HCT116 (cell line): ENCODE measurements around the gene EPHB2. TPM values are rescaled to one million over a fixed set of nuclear protein-coding genes. Genes with fewer than 3 reads are reported as not detected.

Source experiments
- ATAC-seq: fragments of 200-7000 bp; cut with Tn5 transposase; 2 replicates; pipeline ENCODE4 v1.9.1; 2020; ENCODE audit warnings: mild to moderate bottlenecking, moderate library complexity
- BruUV-seq: library from RNA; stranded (reverse); fragments of 400-500 nt; replicated peaks from 2 replicates; lab custom pipeline; 2021; lab: Mats Ljungman, UMichigan
- CTCF ChIA-PET: fragments of 300-600 bp; sonication (Branson Sonifier 250); formaldehyde crosslinking; loops from one replicate; lab custom pipeline; 2021; ENCODE audit warnings: antibody characterized with exemption; lab: Charles Lee
- POLR2A ChIA-PET: fragments of 300-600, 350-600 bp; sonication (Branson Sonifier 250); formaldehyde crosslinking; loops from one replicate; lab custom pipeline; 2021; ENCODE audit warnings: antibody characterized with exemption; lab: Charles Lee
- RAD21 ChIA-PET, 2 experiments: fragments of 300-600 bp; sonication (Branson Sonifier 250); formaldehyde crosslinking; loops; one replicate each; lab custom pipeline; 2023; ENCODE audit warnings: low total read pairs in 2 of 2; ENCODE audit not compliant: uncharacterized antibody in 2 of 2, unreplicated experiment in 2 of 2, low non-redundant PET in 1 of 2; lab: Charles Lee
- DNase-seq: peaks from one replicate; pipeline ENCODE4 v3.0.0-alpha.2; 2010; ENCODE audit warnings: low read depth, low spot score
- H2AFZ ChIP-seq: fragments of 200-600 bp; shearing (Covaris generic), sonication (generic); 2 replicates; pipeline ENCODE4 v1.6.1; 2017; ENCODE audit warnings: low read depth, mixed run types, mixed read lengths, antibody characterized with exemption, low read length; ENCODE audit not compliant: poor library complexity, severe bottlenecking
- H3K27ac ChIP-seq: 2 replicates; pipeline ENCODE4 v1.5.1; 2012; ENCODE audit warnings: low read depth, low read length
- H3K27me3 ChIP-seq: fragments of 200-600 bp; sonication (generic); 2 replicates; pipeline ENCODE4 v1.6.1; 2016; ENCODE audit warnings: mixed run types, low read length, mixed read lengths; ENCODE audit not compliant: insufficient read depth
- H3K36me3 ChIP-seq, 2 experiments: fragments of 200-500 bp in 1 of 2; fragments of 200-600 bp in 1 of 2; sonication (Bioruptor generic) in 1 of 2; sonication (generic) in 1 of 2; 2 replicates each; pipeline versions ENCODE4 v1.5.1 to v1.6.1; 2014 to 2016; ENCODE audit warnings: low read length in 2 of 2, inconsistent platforms in 1 of 2, mixed read lengths in 1 of 2, mixed run types in 1 of 2; ENCODE audit not compliant: insufficient read depth in 2 of 2, control insufficient read depth in 1 of 2
- H3K4me1 ChIP-seq, 2 experiments: fragments of 200-600 bp in 1 of 2; sonication (generic) in 1 of 2; 2 replicates each; pipeline versions ENCODE4 v1.5.1 to v1.6.1; 2012 to 2017; ENCODE audit warnings: low read length in 2 of 2, inconsistent platforms in 1 of 2, mild to moderate bottlenecking in 1 of 2, mixed read lengths in 1 of 2, mixed run types in 1 of 2, moderate library complexity in 1 of 2; ENCODE audit not compliant: insufficient read depth in 2 of 2, control insufficient read depth in 1 of 2
- H3K4me2 ChIP-seq: fragments of 200-600 bp; sonication (generic); 2 replicates; pipeline ENCODE4 v1.6.1; 2017; ENCODE audit warnings: mixed run types, low read length, mixed read lengths
- H3K4me3 ChIP-seq, 2 experiments: fragments of 200-600 bp in 1 of 2; sonication (generic) in 1 of 2; replicated peaks in 1 of 2; 2 replicates each; pipeline ENCODE4 v1.5.1; 2011 to 2016; ENCODE audit warnings: low read length in 2 of 2, control low read depth in 1 of 2, low read depth in 1 of 2, mild to moderate bottlenecking in 1 of 2, mixed read lengths in 1 of 2, mixed run types in 1 of 2
- H3K79me2 ChIP-seq: fragments of 200-600 bp; sonication (generic); 2 replicates; pipeline ENCODE4 v1.6.1; 2017; ENCODE audit warnings: mild to moderate bottlenecking, mixed run types, low read length, moderate library complexity, mixed read lengths; ENCODE audit not compliant: insufficient read depth
- H3K9ac ChIP-seq: fragments of 200-600 bp; sonication (generic); 2 replicates; pipeline ENCODE4 v1.6.1; 2016; ENCODE audit warnings: low read length, mixed read lengths
- H3K9me2 ChIP-seq: fragments of 200-600 bp; sonication (generic), shearing (Covaris generic); 2 replicates; pipeline ENCODE4 v1.6.1; 2017; ENCODE audit warnings: mixed run types, mild to moderate bottlenecking, moderate library complexity; ENCODE audit not compliant: insufficient read depth
- H3K9me3 ChIP-seq, 2 experiments: fragments of 200-500 bp in 1 of 2; fragments of 200-600 bp in 1 of 2; sonication (Bioruptor generic) in 1 of 2; sonication (generic) in 1 of 2; 2 replicates each; pipeline ENCODE4 v1.6.1; 2014 to 2017; ENCODE audit warnings: low read length in 2 of 2, mixed read lengths in 2 of 2, inconsistent platforms in 1 of 2, low read depth in 1 of 2, mild to moderate bottlenecking in 1 of 2, mixed run types in 1 of 2, moderate library complexity in 1 of 2; ENCODE audit not compliant: control insufficient read depth in 1 of 2, insufficient read depth in 1 of 2
- H4K20me1 ChIP-seq: fragments of 200-600 bp; sonication (generic), shearing (Covaris generic); 2 replicates; pipeline ENCODE4 v1.6.1; 2017; ENCODE audit warnings: mixed run types, mild to moderate bottlenecking, moderate library complexity; ENCODE audit not compliant: insufficient read depth
- ELF1 ChIP-seq: IDR thresholded peaks from 2 replicates; pipeline ENCODE4 v1.6.1; 2012; ENCODE audit warnings: low read depth, borderline replicate concordance
- EZH2 ChIP-seq: fragments of 200-600 bp; sonication (generic); IDR thresholded peaks from 2 replicates; pipeline ENCODE4 v1.6.1; 2017; ENCODE audit warnings: antibody characterized with exemption, mixed run types
- POLR2AphosphoS5 ChIP-seq: IDR thresholded peaks from 2 replicates; pipeline ENCODE4 v1.6.1; 2011; ENCODE audit warnings: mild to moderate bottlenecking, low read depth, low read length, moderate library complexity
- RAD21 ChIP-seq: IDR thresholded peaks from 2 replicates; pipeline ENCODE4 v1.6.1; 2012; ENCODE audit warnings: low read depth, mild to moderate bottlenecking
- SP1 ChIP-seq: IDR thresholded peaks from 2 replicates; pipeline ENCODE4 v1.6.1; 2012; ENCODE audit warnings: low read depth
- SRF ChIP-seq: IDR thresholded peaks from 2 replicates; pipeline ENCODE4 v1.6.1; 2012; ENCODE audit warnings: low read depth
- TCF7L2 ChIP-seq: IDR thresholded peaks from 2 replicates; pipeline ENCODE4 v1.7.0; 2011; ENCODE audit warnings: borderline replicate concordance, inconsistent platforms; ENCODE audit not compliant: insufficient read depth, insufficient read length; ENCODE audit errors: extremely low read depth
- YY1 ChIP-seq: IDR thresholded peaks from 2 replicates; pipeline ENCODE4 v1.6.1; 2011; ENCODE audit warnings: low read length, low read depth, moderate library complexity, mild to moderate bottlenecking; ENCODE audit not compliant: insufficient replicate concordance; ENCODE audit errors: extremely low read depth
- intact Hi-C: fragments of 100-400 bp; cut with micrococcal nuclease; formaldehyde crosslinking; loops from 2 replicates; pipeline ENCODE4 v1.10.0; 2022
- total RNA-seq: library from RNA; stranded (reverse); gene quantifications from one replicate; pipeline ENCODE4 v1.2.1, GENCODE V29; 2021; ENCODE audit not compliant: unreplicated experiment
- TF ChIP-seq, protein P1 (sequence below): IDR thresholded peaks from 2 replicates; pipeline ENCODE4 v1.6.1; 2012
- TF ChIP-seq, protein P2 (sequence below): IDR thresholded peaks from 2 replicates; pipeline ENCODE4 v1.6.1; 2011; ENCODE audit warnings: mild to moderate bottlenecking, low read length, moderate library complexity; ENCODE audit not compliant: insufficient replicate concordance; ENCODE audit errors: extremely low read depth
- TF ChIP-seq, protein P3 (sequence below), 3 experiments: fragments of 200-600 bp in 1 of 3; sonication (generic) in 1 of 3; IDR thresholded peaks in 2 of 3; conservative IDR thresholded peaks in 1 of 3; 2 replicates each; pipeline ENCODE4 v1.5.1; 2012 to 2017; ENCODE audit warnings: low read depth in 2 of 3, low read length in 2 of 3, antibody characterized with exemption in 1 of 3, borderline replicate concordance in 1 of 3, control low read depth in 1 of 3, mild to moderate bottlenecking in 1 of 3, mixed read lengths in 1 of 3, mixed run types in 1 of 3, moderate library complexity in 1 of 3; ENCODE audit not compliant: insufficient read depth in 1 of 3
- TF ChIP-seq, protein P4 (sequence below): IDR thresholded peaks from 2 replicates; pipeline ENCODE4 v1.6.1; 2012

EPHB2 gene
- total RNA-seq, 1 experiment from 2014 or later, result 19.5 TPM

DNA sequence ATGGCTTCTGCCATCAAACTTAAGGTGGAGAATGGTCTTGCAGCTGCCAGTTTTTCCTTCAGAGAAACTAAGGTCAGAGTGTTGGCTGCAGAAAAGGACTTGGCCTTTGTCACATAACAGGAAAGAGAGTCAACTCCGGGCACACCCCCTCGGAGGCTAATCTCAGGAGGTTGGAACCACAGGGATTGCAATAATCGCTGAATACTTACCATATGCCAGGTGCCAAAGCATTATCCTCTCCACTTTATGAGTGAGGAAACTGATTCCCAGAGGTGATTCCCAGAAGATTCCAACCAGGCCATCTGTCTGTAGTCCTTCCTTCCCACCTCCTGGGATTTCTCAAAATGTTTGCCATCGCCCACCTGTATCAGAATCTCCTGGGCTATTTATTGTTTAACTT lies 208.0 kb downstream of the EPHB2 start (continued):
- TF ChIP-seq RAD21, result no peak
- TF ChIP-seq, protein P1, sequence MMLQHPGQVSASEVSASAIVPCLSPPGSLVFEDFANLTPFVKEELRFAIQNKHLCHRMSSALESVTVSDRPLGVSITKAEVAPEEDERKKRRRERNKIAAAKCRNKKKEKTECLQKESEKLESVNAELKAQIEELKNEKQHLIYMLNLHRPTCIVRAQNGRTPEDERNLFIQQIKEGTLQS, result no peak
- no peak for TF ChIP-seq YY1
- TF ChIP-seq ELF1, result no peak
- TF ChIP-seq TCF7L2, result no peak
- TF ChIP-seq, all 23 proteins: peak for 0

DNA sequence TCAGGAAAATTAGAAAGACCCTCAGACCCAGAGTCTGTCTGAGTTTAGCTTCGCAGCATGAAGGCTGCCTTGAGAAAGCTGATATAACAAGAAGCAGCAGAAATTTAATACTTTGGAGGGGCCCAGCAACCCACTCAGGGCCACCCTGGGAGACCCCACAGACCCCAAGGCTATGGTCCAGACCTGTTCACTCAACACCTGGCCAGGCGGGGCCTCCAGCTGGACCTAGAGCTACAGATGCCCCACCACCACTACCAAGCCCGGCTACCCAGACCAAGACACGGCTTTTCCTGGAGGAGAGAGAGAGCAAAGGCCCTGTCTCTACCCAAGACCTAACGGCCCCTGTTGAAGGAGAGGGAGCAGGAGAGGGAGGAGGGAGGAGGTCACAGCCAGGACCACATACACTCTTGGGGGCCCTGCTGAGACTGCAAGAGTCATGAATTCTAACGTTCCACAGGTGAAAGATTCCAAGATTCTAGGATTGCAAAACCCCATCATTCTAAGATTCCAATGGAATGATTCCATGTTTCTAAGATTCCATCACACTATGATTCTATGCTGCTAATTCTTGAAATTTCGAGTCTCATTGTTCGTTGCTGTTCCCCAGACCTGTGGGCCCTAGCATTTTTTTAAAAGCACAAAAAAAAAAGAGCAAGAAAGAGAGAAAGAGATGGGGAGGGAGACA lies 208.8 kb downstream of the EPHB2 start:
- ATAC-seq (no peak), DNase-seq (no peak)
- no peaks in the 10 kb centered on the region for H3K36me3 ChIP-seq
- H3K4me3 ChIP-seq, result no peak overlapping the region
- no peak overlapping the region for H3K27ac ChIP-seq
- H3K4me2 ChIP-seq, result no peak overlapping the region
- ChIA-PET CTCF (no interaction called here), RAD21 (no interaction called here), POLR2A (no interaction called here)
- H3K9me2 ChIP-seq, result no peaks in the 10 kb centered on the region
- H2AFZ ChIP-seq, result no peak overlapping the region
- H3K9ac ChIP-seq, result no peak overlapping the region
- no peaks in the 10 kb centered on the region for H3K79me2 ChIP-seq
- no TSS peak for BruUV-seq
- intact Hi-C loops, result no loop called here
- no peaks in the 10 kb centered on the region for H3K9me3 ChIP-seq
- H3K4me1 ChIP-seq, result no peaks in the 10 kb centered on the region
- TF ChIP-seq SRF (no peak), SP1 (no peak), POLR2AphosphoS5 (no peak), ELF1 (no peak), EZH2 (no peak), TCF7L2 (no peak)
- TF ChIP-seq, protein P2, sequence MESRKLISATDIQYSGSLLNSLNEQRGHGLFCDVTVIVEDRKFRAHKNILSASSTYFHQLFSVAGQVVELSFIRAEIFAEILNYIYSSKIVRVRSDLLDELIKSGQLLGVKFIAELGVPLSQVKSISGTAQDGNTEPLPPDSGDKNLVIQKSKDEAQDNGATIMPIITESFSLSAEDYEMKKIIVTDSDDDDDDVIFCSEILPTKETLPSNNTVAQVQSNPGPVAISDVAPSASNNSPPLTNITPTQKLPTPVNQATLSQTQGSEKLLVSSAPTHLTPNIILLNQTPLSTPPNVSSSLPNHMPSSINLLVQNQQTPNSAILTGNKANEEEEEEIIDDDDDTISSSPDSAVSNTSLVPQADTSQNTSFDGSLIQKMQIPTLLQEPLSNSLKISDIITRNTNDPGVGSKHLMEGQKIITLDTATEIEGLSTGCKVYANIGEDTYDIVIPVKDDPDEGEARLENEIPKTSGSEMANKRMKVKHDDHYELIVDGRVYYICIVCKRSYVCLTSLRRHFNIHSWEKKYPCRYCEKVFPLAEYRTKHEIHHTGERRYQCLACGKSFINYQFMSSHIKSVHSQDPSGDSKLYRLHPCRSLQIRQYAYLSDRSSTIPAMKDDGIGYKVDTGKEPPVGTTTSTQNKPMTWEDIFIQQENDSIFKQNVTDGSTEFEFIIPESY, result no peak
- TF ChIP-seq, protein P3, sequence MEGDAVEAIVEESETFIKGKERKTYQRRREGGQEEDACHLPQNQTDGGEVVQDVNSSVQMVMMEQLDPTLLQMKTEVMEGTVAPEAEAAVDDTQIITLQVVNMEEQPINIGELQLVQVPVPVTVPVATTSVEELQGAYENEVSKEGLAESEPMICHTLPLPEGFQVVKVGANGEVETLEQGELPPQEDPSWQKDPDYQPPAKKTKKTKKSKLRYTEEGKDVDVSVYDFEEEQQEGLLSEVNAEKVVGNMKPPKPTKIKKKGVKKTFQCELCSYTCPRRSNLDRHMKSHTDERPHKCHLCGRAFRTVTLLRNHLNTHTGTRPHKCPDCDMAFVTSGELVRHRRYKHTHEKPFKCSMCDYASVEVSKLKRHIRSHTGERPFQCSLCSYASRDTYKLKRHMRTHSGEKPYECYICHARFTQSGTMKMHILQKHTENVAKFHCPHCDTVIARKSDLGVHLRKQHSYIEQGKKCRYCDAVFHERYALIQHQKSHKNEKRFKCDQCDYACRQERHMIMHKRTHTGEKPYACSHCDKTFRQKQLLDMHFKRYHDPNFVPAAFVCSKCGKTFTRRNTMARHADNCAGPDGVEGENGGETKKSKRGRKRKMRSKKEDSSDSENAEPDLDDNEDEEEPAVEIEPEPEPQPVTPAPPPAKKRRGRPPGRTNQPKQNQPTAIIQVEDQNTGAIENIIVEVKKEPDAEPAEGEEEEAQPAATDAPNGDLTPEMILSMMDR (IDR thresholded peaks at IDR 0.05 in 2 of 3, conservative IDR thresholded peaks at IDR 0.05 in 1 of 3; ENCODE audit: borderline replicate concordance in 1 of 3, insufficient read depth in 1 of 3, low read depth in 2 of 3, low read length in 2 of 3), result no peak
- TF ChIP-seq, protein P4, sequence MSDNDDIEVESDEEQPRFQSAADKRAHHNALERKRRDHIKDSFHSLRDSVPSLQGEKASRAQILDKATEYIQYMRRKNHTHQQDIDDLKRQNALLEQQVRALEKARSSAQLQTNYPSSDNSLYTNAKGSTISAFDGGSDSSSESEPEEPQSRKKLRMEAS, result no peak
- H4K20me1 ChIP-seq, result no peaks in the 10 kb centered on the region
- no peaks in the 10 kb centered on the region for H3K27me3 ChIP-seq
